Esophagus muscularis mucosa (tissue), 4 donors: ENCODE measurements around the gene RGS7BP.

Experiments used
- CTCF ChIP-seq, 3 experiments: fragments of 200-600 bp in 2 of 3; fragments of 450-650 bp in 1 of 3; sonication (generic) in 2 of 3; IDR thresholded peaks; one replicate each; pipeline ENCODE4 v1.5.1; 2017 to 2019; ENCODE audit warnings: antibody characterized with exemption in 3 of 3, mild to moderate bottlenecking in 2 of 3, moderate library complexity in 1 of 3
- EP300 ChIP-seq: sonication (generic); formaldehyde crosslinking; IDR thresholded peaks from one replicate; pipeline ENCODE4 v1.6.1; 2017; ENCODE audit warnings: antibody characterized with exemption
- POLR2A ChIP-seq: fragments of 450-650 bp; IDR thresholded peaks from one replicate; pipeline ENCODE4 v1.6.1; 2017; ENCODE audit warnings: antibody characterized with exemption, moderate library complexity, mild to moderate bottlenecking, low read depth
- POLR2AphosphoS5 ChIP-seq, 2 donors: sonication (generic); formaldehyde crosslinking; IDR thresholded peaks; one replicate each; pipeline ENCODE4 v1.6.1; 2017; ENCODE audit warnings: antibody characterized with exemption in 2 of 2

GRCh38 chr5:64619609-64620008, 113.8 kb downstream of the RGS7BP start:
- no peak for TF ChIP-seq CTCF (IDR thresholded peaks at IDR 0.05)
- TF ChIP-seq POLR2A, result no peak
- TF ChIP-seq POLR2AphosphoS5 (IDR thresholded peaks at IDR 0.05), result no peak
- TF ChIP-seq EP300, result no peak
